Mucosa of rectum (tissue), 2 donors: ENCODE results near the gene HOXC11.

Experiments
- H3K27ac ChIP-seq, 2 donors: one replicate each; pipeline ENCODE4 v1.7.0; 2013; ENCODE audit warnings: inconsistent platforms in 2 of 2, low read depth in 2 of 2, low read length in 2 of 2
- H3K27me3 ChIP-seq, 2 donors: one replicate each; pipeline ENCODE4 v1.7.0; 2013; ENCODE audit warnings: low read length in 2 of 2; ENCODE audit not compliant: control insufficient read depth in 2 of 2, insufficient read depth in 2 of 2
- H3K36me3 ChIP-seq, 2 donors: one replicate each; pipeline ENCODE4 v1.7.0; 2013; ENCODE audit warnings: low read length in 2 of 2; ENCODE audit not compliant: control insufficient read depth in 2 of 2, insufficient read depth in 2 of 2
- H3K4me1 ChIP-seq, 2 donors: one replicate each; pipeline ENCODE4 v1.7.0; 2013; ENCODE audit warnings: low read length in 2 of 2, mild to moderate bottlenecking in 1 of 2; ENCODE audit not compliant: control insufficient read depth in 2 of 2, insufficient read depth in 2 of 2
- H3K4me3 ChIP-seq, 2 donors: one replicate each; pipeline ENCODE4 v1.7.0; 2013; ENCODE audit warnings: low read length in 2 of 2
- H3K9ac ChIP-seq, 2 donors: one replicate each; pipeline ENCODE4 v1.7.0; 2013; ENCODE audit warnings: low read length in 2 of 2, low read depth in 1 of 2, mild to moderate bottlenecking in 1 of 2
- H3K9me3 ChIP-seq, 2 donors: one replicate each; pipeline ENCODE4 v1.7.0; 2013; ENCODE audit warnings: low read length in 2 of 2; ENCODE audit not compliant: control insufficient read depth in 2 of 2
- donor health status: healthy.
- donor health status: Normal muscosa, but diverticular disease.

Gene HOXC11

DNA sequence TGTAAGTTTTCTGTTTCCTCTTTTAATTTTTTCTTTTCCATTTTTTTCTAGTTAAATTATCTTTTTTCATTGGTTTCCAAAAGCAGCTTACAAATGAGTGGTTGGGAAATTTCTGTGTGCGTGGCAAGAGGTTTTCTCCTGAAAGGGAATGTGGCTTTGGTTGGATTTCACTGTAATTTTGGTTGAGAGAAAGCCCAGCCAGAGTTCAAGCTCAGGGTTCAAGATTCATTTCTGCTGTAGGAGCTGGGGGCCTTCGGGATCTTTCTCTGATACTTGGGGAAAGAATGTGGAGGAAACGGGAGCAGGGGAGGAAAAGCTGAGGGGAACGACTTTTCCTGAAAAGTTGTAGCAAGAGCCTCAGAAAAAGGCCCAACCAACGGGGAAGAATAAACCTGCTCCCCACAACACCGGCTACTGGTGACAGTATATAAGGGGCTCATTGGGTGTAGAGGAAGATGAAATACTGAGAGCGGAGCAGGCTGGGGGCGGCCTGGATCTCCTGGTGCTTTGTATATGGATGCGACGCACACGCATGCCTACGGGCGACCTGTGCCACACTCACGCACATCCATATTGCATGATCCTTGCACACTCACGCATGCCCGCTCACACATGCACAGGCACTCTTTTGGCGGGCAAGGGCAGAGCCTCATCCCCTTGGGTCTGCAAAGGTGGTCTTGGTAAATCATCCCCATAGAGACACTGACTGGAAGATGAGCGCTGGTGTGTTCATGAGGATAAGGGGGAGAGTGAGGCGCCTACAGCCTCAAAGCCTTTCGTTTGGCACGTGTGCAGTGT is 14.0 kb downstream of the HOXC11 start:
- no peak overlapping the region for H3K4me3 ChIP-seq
- no peaks in the 10 kb centered on the region for H3K9me3 ChIP-seq
- peaks cover 88 to 95% of the 10 kb centered on the region in 2 donors for H3K27me3 ChIP-seq
- H3K9ac ChIP-seq = no peak overlapping the region
- H3K4me1 ChIP-seq = peaks cover 0 to 8% of the 10 kb centered on the region in 2 donors
- no peaks in the 10 kb centered on the region for H3K36me3 ChIP-seq
- H3K27ac ChIP-seq = no peak overlapping the region

DNA sequence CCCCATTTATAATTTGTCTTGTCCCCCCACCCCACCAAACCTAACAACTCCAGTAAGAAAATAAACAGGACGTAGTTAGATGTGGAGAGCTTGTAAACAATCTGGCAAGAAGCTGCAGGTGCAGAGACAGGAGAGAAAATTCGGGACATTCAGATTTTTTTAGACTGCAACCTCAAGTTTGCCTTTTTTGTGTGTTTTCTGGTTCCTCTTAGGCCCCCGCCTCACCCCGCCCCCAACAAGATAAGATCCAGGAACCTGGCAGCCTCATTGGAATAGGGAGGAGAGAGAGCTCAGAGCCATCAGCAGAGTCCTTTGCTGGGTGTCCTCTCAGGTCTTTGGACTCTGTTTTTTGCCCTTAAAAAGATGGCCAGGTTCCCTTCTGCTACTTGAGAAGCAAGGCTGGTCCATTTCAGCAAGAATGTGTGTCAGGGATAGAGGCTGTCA is 14.9 kb downstream of the HOXC11 start:
- peaks cover 0 to 8% of the 10 kb centered on the region in 2 donors for H3K4me1 ChIP-seq
- H3K4me3 ChIP-seq = no peak overlapping the region

DNA sequence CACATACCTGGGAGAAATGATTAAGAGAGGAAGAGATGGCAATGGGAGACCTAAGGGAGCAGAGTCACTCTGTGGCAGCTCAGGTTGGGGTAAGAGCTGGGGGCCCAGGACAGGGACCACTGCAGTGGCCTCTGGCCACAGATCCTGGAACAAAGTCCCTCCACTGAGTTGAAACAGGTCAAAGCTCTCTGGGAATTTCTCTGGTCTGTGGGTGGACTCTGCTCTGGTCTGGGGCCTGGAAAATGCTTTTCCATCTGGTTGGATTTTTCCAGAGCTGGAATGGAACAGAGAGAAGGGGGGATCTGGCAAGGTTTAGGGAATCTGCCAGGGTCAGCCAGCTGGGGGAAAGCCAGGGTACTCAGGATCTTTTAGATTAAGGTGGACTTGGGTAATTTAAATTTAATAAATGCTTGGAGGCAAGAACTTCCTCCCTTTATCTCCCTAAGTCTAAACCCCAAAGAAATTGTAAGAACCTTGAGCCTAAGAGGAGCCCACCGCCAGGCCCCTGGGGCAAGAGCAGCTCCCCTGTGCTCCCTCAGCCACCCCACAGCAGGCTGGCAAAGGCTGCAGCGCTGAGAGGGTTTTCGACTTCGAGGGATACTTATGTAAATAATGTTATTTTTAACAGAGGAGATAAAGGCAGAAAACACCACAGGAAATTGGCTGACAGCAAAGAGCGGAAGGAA is 15.8 kb downstream of the HOXC11 start:
- no peak overlapping the region for H3K27ac ChIP-seq
- peaks cover 0 to 8% of the 10 kb centered on the region in 2 donors for H3K4me1 ChIP-seq
- no peaks in the 10 kb centered on the region for H3K36me3 ChIP-seq
- no peak overlapping the region for H3K4me3 ChIP-seq
- H3K9me3 ChIP-seq = no peaks in the 10 kb centered on the region
- no peak overlapping the region for H3K9ac ChIP-seq
- H3K27me3 ChIP-seq = peaks cover 87 to 93% of the 10 kb centered on the region in 2 donors

More for the DNA sequence above, 14.9 kb downstream of the HOXC11 start:
- Histone ChIP-seq H3K9ac (no peak overlapping the region), H3K36me3 (no peaks in the 10 kb centered on the region), H3K27ac (no peak overlapping the region), H3K27me3 (peaks cover 87 to 93% of the 10 kb centered on the region in 2 donors), H3K9me3 (no peaks in the 10 kb centered on the region)

DNA sequence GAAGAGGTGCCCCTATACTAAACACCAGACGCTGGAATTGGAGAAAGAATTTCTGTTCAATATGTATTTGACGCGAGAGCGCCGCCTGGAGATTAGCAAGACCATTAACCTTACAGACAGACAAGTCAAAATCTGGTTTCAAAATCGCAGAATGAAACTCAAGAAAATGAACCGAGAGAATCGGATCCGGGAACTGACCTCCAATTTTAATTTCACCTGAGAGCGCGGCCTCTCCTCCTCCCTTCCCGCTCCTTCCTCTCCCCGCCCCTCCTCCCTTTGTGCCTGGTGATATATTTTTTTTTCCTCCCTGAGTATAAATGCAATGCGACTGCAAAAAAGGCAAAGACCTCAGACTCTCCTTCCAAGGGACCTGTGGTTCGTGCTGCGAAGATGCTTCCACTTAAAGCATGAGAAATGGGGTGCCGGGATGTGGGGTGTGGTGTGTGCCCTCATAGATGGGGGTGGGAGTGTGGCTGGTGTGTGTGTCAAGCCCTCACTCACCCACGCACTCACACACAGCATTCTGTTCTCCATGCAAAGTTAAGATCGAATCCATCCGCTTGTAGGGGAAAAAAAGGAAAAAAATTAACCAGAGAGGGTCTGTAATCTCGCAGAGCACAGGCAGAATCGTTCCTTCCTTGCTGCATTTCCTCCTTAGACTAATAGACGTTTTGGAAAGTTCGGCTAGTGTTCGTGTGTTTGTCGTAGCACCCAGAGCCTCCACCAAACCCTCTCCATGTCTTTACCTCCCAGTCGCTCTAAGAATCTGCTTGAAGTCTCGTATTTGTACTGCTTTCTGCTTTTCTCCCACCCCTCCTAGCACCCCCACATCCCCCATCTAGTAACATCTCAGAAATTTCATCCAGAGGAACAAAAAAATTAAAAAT is 16.5 kb downstream of the HOXC11 start:
- Histone ChIP-seq H3K36me3 (no peaks in the 10 kb centered on the region), H3K9me3 (no peaks in the 10 kb centered on the region), H3K4me1 (peaks cover 3 to 11% of the 10 kb centered on the region in 2 donors), H3K27me3 (peaks cover 89 to 94% of the 10 kb centered on the region in 2 donors), H3K4me3 (no peak overlapping the region), H3K27ac (no peak overlapping the region), H3K9ac (no peak overlapping the region)

DNA sequence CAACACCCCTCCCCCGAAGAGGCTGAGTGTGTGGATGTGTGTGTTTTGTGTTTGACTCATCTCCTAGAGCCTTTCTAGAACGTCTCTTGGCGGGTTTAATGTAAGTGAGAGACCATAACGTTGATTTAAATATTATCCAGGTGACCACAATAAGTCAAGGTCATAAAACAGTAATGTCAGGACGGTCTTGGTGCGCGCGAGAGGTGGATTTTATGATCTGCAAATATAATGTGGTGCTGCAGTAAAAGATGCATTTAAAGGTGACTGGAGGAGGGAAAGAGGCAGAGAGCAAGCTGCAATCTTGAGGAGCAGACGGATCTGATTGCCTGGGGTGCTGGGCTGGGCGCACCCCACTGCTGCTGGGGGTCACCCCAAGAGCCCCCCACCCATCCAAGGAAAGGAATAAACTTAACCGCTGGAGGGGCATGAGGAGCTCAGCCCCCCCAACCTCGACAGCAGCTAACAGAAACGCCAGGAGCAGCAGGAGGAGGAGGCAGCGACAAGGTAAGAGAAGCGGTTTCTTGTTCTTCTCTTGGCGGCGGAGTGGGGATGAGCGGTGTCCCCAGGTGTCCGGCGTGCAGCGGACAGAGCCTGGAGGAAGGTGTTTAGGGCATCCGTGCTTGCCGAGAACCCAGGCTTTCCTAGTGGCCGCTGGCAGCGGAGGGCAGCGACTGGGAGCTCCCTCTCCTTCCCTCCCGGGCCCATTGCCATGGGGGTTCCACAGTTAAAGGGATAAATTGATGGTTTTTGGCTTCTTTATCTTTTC is 17.6 kb downstream of the HOXC11 start:
- Histone ChIP-seq H3K9me3 (no peaks in the 10 kb centered on the region), H3K9ac (no peak overlapping the region), H3K4me1 (peaks cover 11 to 15% of the 10 kb centered on the region in 2 donors), H3K27ac (no peak overlapping the region), H3K36me3 (no peaks in the 10 kb centered on the region), H3K27me3 (peaks cover 93 to 96% of the 10 kb centered on the region in 2 donors), H3K4me3 (no peak overlapping the region)

DNA sequence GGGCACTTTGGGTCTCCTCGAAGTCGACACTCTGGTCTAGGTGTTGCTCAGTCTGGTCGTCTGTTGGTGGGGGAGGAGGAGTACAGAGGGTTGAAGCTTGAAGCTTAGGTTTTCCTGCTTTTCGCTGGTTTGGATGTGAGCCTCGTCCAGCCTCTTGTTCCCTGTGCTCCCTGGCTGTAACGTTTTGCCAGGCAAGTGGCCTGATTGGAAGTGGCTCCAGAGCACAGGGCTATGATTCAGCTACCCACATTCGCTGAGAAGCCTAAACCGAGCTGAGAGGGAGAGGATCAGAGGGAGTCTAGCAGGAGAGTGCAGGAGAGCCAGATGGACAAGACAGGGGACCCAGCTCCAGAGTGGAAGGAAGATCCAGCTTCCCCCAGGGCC is 18.1 kb downstream of the HOXC11 start:
- Histone ChIP-seq H3K27me3 (peaks cover 91 to 96% of the 10 kb centered on the region in 2 donors), H3K4me3 (no peak overlapping the region), H3K9ac (no peak overlapping the region), H3K9me3 (no peaks in the 10 kb centered on the region), H3K4me1 (peaks cover 15 to 16% of the 10 kb centered on the region in 2 donors), H3K27ac (no peak overlapping the region), H3K36me3 (no peaks in the 10 kb centered on the region)

DNA sequence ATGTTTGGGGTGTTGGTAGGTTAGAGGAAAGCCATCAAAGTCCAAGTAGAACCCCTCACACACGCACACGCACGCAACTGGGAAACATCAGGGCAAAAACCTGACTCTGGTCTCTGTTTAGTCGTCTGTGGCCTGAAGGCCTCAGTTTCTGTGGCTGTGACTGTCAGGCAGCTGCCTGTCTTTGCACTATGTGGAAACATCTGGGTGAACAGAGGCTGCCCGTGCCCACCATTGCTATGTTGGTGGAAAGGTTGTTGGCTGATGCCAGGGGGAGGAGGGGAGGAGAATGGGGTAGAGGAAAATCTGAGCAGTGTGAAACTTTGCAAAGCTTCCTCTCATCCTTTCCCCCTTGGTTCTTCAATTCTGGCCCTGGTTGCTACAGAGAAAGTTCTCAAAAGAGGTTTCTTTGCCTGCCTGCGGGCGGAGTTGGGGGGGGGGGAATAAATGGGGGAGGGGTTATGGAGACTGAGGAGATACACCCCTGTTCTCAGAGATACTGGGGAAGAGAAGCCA is 19.5 kb downstream of the HOXC11 start:
- H3K4me3 ChIP-seq = no peak overlapping the region
- H3K36me3 ChIP-seq = no peaks in the 10 kb centered on the region
- no peak overlapping the region for H3K9ac ChIP-seq
- H3K4me1 ChIP-seq = peaks cover 18 to 19% of the 10 kb centered on the region in 2 donors
- H3K27ac ChIP-seq = no peak overlapping the region
- H3K27me3 ChIP-seq = peaks cover 91 to 97% of the 10 kb centered on the region in 2 donors
- H3K9me3 ChIP-seq = no peaks in the 10 kb centered on the region

DNA sequence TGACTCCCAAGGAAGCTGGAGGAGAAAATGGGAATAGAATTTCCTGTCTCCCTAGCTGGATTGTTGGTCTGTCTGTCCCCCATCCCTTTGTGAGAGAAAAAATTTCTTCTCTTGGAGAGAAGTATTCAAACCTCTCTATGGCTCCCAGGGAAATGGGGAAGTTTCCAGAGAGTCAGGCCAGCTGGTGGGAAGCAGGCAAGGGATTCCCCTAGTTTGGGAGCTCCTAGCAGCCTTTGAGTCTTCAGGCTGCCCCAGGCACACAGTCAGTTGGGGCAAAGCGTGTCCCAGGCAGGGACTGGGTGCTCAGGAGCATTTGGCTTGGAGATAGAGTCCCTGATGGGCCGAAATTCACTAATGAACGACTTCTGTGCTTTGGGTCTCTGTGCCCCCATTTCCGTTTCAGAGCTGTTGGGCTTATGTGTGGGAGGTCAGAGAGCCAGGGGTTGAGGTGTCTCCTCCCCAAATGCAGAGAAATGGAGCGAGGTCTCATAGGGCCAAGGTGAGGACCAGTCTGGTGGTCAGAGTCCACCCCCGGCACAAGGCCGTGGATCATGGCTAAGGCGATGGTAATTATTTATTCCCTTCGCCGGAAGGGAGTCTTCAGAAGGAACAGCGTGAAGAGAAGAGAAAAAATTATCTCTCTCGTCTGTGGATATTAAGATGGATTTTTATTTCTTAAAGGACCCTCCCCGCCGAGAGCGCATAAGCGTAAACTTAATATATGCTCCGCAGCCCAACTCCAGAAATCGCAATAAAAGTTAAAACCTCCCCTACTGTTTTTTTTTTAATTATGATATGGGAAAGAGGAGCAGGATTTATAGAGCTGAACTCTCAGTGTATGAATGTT is 20.5 kb downstream of the HOXC11 start:
- Histone ChIP-seq H3K4me1 (peaks cover 18 to 19% of the 10 kb centered on the region in 2 donors), H3K27me3 (peaks cover 90 to 97% of the 10 kb centered on the region in 2 donors), H3K27ac (no peak overlapping the region), H3K4me3 (no peak overlapping the region), H3K36me3 (no peaks in the 10 kb centered on the region), H3K9ac (no peak overlapping the region), H3K9me3 (no peaks in the 10 kb centered on the region)

DNA sequence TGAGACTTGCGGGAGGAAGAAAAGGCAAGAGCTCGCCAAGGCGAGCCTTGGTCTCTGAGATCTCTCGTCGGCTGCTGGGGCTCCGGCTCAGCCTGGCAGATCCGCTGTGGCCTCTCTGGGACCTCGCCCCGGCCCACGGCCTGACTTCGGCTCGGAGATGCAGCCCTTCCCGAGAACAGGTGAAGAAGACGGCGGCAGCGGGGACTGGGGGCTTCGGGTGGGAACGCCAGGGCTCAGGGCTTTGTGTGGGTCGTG is 21.0 kb downstream of the HOXC11 start:
- Histone ChIP-seq H3K4me3 (no peak overlapping the region), H3K4me1 (peaks cover 18 to 19% of the 10 kb centered on the region in 2 donors), H3K9ac (no peak overlapping the region), H3K27ac (no peak overlapping the region), H3K9me3 (no peaks in the 10 kb centered on the region), H3K36me3 (no peaks in the 10 kb centered on the region), H3K27me3 (peaks cover 91 to 97% of the 10 kb centered on the region in 2 donors)
